ENCODE measurements around the gene PCSK6.
"Not testable (repeated sequence)": the region's sequence is repeated elsewhere in the genome, so short reads cannot be mapped to it uniquely, and the experiment has no call there.

PCSK6 gene

DNA sequence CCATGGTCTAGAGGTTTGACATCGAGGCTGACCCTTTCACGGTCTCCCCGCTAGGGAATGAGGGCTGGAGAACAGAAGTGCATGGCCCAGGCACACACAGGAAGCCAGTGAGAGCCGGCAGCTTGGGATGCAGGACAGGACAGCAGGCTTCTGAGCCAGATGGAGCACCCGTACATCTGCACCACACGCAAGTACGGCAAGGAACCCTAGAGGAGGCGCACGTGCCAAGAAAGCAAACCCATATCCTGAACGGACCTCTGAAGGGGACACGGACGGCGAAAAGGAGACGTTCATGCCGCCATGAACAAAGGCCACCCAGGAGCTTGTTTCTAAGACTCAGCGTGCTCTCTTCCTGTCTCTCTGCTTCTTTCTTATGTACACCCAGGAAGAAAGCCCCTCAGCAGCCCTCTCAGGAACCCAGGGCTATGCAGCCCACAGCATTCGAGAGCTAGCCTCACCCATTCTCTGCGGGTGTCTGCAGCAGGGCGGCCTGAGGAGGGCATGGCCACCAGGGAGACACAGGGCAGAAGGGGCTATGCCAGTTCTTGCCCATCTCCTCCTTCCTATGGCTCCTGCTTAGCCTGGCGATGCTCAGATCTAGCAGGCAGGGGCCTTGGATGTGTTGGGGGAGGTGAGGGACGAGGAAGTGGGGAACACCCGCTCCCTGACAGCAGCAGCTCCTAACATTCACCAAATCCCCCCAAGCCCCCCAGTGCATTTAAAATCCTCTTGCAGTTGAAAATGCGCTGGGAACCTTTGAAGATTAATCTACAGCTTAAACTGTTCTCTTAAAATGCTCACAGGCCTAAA lies 81.3 kb downstream of the PCSK6 start:
- no peak for DNase-seq
- TF ChIP-seq GATA1 (IDR thresholded peaks at IDR 0.05; ENCODE audit: low read depth, low read length): no peak
- no peak for TF ChIP-seq POLR2A (IDR thresholded peaks at IDR 0.05; ENCODE audit: low read length)

- DNase-seq: no peak
- TF ChIP-seq POLR2A (IDR thresholded peaks at IDR 0.05; ENCODE audit: low read length) (no peak), GATA1 (IDR thresholded peaks at IDR 0.05; ENCODE audit: low read depth, low read length) (no peak)
Observed at GRCh38 chr15:101407439-101407838, 82.1 kb downstream of the PCSK6 start.

DNA sequence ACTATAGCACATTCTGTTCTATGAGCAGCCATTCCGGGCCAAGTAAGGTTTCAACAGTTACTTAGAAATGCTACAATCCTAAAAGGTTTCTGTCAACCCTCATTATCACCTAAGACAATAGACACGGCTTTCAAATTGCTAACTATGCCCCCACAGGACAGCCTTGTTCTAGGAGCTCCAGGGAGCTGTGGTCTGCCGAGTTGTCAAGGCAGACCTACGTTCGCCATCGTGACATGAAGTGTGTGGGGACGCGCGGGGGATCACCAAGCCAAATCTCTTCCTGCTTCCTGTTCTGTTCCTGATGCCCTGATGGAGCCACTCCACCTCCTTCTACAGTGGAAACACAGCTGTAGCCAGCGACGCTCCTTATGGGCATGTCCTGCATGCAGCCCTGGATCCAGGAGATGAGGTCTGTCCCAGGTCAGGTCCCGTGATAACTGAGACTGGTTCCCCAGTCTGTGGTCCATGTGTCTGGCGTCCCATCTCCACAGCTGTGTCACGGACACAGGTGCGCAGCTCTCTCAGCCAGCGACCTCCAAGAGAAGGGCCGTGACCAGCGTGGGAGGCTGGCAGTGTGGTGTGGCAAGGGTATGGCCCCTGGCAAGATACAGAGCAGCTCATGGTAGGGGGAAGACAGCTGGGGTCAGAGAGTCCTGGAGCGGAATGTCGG lies 82.8 kb downstream of the PCSK6 start:
- TF ChIP-seq GATA1 (IDR thresholded peaks at IDR 0.05; ENCODE audit: low read depth, low read length) (no peak), POLR2A (IDR thresholded peaks at IDR 0.05; ENCODE audit: low read length) (no peak)
- no peak for DNase-seq

GRCh38 chr15:101406036-101406435 lies 83.5 kb downstream of the PCSK6 start:
- DNase-seq: no peak
- TF ChIP-seq POLR2A (IDR thresholded peaks at IDR 0.05; ENCODE audit: low read length): no peak
- TF ChIP-seq GATA1 (IDR thresholded peaks at IDR 0.05; ENCODE audit: low read depth, low read length): no peak

DNA sequence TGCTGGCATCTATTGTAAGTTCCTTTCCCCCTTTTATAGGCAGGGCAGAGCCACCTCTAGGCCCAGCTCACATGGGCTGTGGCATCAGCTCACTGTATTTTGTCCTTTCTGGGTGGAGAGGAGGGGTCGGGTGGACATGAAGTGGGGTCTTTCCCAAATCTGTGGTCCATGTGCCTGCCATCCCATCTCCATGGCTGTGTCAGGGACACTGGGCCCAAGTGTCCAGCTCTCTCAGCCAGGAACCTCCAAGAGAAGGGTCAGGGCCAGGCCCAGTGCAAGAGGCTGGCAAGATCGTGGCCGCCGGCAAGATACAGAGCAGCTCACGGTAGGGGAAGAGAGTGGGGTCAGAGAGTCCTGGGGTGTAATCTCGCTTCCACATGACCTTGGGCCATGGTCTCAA lies 85.3 kb downstream of the PCSK6 start:
- TF ChIP-seq GATA1 (IDR thresholded peaks at IDR 0.05; ENCODE audit: low read depth, low read length): no peak
- no peak for TF ChIP-seq POLR2A (IDR thresholded peaks at IDR 0.05; ENCODE audit: low read length)
- no peak for DNase-seq

GRCh38 chr15:101402883-101403282 lies 86.6 kb downstream of the PCSK6 start:
- not testable (repeated sequence) for DNase-seq

DNA sequence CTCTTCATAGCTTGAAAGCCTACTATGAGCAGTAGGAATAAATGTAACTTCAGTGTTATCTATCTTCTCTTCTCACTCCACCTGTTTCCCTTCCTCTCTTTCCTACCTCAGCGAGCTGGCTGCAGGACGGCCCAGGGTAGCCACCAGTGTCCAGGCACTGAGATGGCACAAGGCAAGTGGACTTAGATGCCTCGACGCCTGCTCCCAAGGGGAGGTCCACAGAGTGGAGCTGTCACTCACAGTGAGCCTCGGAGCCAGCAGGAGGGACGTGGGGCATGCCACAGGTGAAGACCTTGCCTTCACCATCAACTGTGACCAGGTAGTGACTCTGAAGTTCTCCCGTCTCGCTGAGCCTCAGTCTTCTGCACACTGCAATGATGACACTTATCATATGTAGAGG lies 88.2 kb downstream of the PCSK6 start:
- DNase-seq: no peak
- TF ChIP-seq POLR2A (IDR thresholded peaks at IDR 0.05; ENCODE audit: low read length) (no peak), GATA1 (IDR thresholded peaks at IDR 0.05; ENCODE audit: low read depth, low read length) (no peak)

GRCh38 chr15:101399431-101399830 lies 90.1 kb downstream of the PCSK6 start:
- TF ChIP-seq POLR2A (IDR thresholded peaks at IDR 0.05; ENCODE audit: low read length): no peak
- TF ChIP-seq GATA1 (IDR thresholded peaks at IDR 0.05; ENCODE audit: low read depth, low read length): no peak
- no peak for DNase-seq

DNA sequence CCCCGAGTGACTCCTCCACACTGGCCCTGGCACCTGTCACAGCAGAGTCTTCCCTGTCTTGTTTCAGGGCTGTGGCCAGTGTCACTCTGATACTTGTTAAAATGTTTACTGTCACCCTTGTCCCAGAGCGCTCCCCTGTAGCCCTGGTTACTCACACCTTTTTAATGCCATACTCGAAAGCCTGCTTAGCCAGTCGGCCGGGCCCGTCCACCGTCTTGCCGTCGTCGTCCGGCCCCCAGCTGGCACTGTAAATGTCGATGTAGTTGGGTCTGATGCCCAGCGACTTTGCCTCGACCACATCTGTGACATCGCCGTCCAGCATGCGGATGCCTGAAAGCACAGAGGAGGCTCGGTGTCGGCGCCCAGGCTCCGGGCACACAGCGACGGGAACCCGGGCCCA lies 91.3 kb downstream of the PCSK6 start:
- no peak for DNase-seq
- TF ChIP-seq GATA1 (IDR thresholded peaks at IDR 0.05; ENCODE audit: low read depth, low read length) (no peak), POLR2A (IDR thresholded peaks at IDR 0.05; ENCODE audit: low read length) (no peak)

- DNase-seq: no peak
- TF ChIP-seq POLR2A (IDR thresholded peaks at IDR 0.05; ENCODE audit: low read length) (no peak), GATA1 (IDR thresholded peaks at IDR 0.05; ENCODE audit: low read depth, low read length) (no peak)
Observed at GRCh38 chr15:101397521-101398003, 91.9 kb downstream of the PCSK6 start.

- no peak for TF ChIP-seq POLR2A (IDR thresholded peaks at IDR 0.05; ENCODE audit: low read length)
- DNase-seq: no peak
Observed at GRCh38 chr15:101396484-101397261, 92.8 kb downstream of the PCSK6 start.

DNA sequence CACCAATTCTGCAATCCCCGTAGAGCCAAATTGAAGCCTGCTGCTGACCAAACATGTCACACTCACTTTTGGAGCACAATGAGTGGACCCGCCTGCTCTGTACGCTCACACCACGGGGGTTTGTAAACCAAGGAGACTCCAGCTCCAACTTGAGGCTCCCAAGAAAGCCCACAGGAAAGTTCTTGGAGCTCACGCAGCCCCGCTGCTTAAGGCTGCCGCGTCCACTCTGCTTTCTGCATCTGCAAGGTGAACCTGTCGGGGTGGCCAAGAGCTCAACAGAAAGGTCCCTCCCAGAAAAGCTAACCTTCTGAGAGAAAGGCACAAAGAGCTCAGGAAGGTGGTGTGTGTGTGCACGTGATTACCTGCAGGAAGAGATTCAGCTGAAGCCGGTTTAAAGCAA lies 94.9 kb downstream of the PCSK6 start:
- no peak for DNase-seq
- no peak for TF ChIP-seq GATA1 (IDR thresholded peaks at IDR 0.05; ENCODE audit: low read depth, low read length)
- TF ChIP-seq POLR2A (IDR thresholded peaks at IDR 0.05; ENCODE audit: low read length): no peak

DNA sequence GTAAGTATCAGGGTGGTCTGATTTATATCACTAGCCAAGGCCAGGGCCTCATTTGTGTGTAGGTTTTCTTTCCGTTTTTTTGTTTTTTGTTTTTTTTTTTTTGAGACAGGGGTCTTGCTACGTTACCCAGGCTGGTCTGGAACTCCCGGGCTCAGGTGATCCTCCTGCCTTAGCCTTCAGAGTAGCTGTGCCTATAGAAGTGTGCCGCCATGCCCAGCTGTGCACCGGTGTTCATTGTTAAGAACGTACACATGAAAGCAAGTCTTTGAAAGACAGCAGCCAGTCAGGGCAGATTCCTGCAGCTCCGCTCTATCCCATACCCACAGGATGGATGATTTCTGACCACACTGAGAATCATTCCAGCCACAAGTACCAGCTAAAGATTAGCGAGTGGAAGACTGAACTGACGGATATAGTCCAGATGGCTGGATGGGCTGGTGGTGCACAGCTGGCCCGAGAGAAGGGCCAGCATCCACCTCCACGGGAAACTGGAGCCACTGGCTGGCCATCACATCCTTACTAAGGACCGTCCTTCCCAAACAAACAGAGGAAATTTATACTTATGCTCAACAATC lies 95.4 kb downstream of the PCSK6 start:
- DNase-seq: no peak

DNA sequence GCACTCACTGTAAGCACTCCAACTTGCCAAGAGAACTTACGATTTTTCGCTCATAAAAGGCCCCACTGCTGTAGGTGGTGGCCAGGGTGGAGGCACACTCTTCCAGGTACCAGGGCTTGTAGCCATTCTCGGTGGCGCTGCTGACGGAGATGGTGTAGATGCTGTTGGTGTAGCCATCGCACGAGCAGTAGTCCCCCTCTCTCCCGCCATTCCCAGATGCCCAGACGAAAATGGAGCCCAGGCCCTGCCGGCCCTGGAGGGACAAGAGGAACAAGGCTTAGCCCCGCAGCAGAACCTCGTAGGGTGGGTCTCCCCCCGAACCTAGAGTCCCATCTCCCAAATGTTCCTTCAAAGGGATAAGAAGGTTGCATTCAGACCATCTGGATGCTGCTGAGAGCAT lies 96.3 kb downstream of the PCSK6 start:
- DNase-seq: no peak
- TF ChIP-seq POLR2A (IDR thresholded peaks at IDR 0.05; ENCODE audit: low read length) (no peak), GATA1 (IDR thresholded peaks at IDR 0.05; ENCODE audit: low read depth, low read length) (no peak)

More for the DNA sequence above, 95.4 kb downstream of the PCSK6 start:
- TF ChIP-seq POLR2A (IDR thresholded peaks at IDR 0.05; ENCODE audit: low read length) (no peak), GATA1 (IDR thresholded peaks at IDR 0.05; ENCODE audit: low read depth, low read length) (no peak)

Measured in erythroblast (primary cell).